GM06990 (cell line): Measurements from ENCODE around the gene RFX3.

ENCODE experiments used
- DNase-seq: peaks from one replicate; pipeline ENCODE4 v3.0.0-alpha.2; 2011; ENCODE audit not compliant: insufficient read length; ENCODE audit errors: extremely low read depth
- H3K27me3 ChIP-seq: replicated peaks from 2 replicates; pipeline ENCODE4 v1.6.0; 2011; ENCODE audit warnings: low read length; ENCODE audit not compliant: control insufficient read depth, insufficient read depth
- H3K36me3 ChIP-seq: 2 replicates; pipeline ENCODE4 v1.5.1; 2011; ENCODE audit warnings: low read length; ENCODE audit not compliant: control insufficient read depth, insufficient read depth
- H3K4me3 ChIP-seq: replicated peaks from 2 replicates; pipeline ENCODE4 v1.5.1; 2011; ENCODE audit warnings: low read depth, mild to moderate bottlenecking, control low read depth, low read length
- TF ChIP-seq, protein P1 (sequence below): IDR thresholded peaks from 2 replicates; pipeline ENCODE4 v1.5.1; 2011; ENCODE audit warnings: low read length, control low read depth, mild to moderate bottlenecking, inconsistent platforms; ENCODE audit not compliant: insufficient read depth, poor library complexity, severe bottlenecking

The RFX3 gene

DNA sequence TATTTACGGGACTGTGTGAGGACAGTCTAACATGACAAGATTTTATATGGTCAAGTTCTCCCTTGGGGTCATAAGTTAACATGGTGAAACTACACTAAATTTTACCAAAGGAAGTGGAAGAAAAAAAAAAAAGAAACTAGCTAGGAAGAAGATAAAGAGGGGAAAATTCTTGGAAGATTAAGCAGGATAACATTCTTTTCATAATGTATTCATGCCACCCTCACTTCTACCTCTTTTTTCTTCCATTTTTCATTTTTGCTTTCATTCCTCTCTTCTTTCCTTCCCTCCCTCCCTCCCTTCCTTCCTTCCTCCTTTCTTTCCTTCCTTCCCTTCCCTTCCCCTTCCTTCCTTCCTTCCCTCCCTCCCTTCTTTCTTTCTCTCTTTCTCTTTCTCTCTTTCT lies 254.6 kb downstream of the RFX3 start:
- Histone ChIP-seq H3K4me3 (no peak overlapping the region), H3K36me3 (no peaks in the 10 kb centered on the region; the same call in 1 of the 2 replicates), H3K27me3 (no peaks in the 10 kb centered on the region)
- DNase-seq: no peak
- TF ChIP-seq, protein P1, sequence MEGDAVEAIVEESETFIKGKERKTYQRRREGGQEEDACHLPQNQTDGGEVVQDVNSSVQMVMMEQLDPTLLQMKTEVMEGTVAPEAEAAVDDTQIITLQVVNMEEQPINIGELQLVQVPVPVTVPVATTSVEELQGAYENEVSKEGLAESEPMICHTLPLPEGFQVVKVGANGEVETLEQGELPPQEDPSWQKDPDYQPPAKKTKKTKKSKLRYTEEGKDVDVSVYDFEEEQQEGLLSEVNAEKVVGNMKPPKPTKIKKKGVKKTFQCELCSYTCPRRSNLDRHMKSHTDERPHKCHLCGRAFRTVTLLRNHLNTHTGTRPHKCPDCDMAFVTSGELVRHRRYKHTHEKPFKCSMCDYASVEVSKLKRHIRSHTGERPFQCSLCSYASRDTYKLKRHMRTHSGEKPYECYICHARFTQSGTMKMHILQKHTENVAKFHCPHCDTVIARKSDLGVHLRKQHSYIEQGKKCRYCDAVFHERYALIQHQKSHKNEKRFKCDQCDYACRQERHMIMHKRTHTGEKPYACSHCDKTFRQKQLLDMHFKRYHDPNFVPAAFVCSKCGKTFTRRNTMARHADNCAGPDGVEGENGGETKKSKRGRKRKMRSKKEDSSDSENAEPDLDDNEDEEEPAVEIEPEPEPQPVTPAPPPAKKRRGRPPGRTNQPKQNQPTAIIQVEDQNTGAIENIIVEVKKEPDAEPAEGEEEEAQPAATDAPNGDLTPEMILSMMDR: no peak

DNA sequence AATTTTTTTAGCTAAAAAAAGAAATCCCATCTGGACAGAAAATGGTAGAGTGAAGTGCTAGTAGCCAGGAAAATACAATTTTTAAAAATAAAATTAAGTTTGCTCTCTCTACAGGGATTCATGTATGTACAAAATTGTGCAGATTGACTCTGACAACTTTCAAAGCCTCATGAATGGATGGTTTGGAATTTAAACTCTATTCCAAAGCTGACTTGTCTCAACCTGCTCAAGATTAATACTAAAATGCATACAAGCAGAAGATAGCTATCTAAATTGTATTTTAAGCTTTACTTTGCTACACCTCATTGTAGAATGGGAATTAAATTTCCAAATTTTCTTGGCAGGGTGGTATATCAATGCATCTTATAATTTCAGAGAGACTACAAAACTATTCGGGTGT lies 257.6 kb downstream of the RFX3 start:
- Histone ChIP-seq H3K4me3 (no peak overlapping the region), H3K36me3 (no peaks in the 10 kb centered on the region; the same call in 1 of the 2 replicates), H3K27me3 (no peaks in the 10 kb centered on the region)
- TF ChIP-seq, protein P1: no peak
- no peak for DNase-seq

DNA sequence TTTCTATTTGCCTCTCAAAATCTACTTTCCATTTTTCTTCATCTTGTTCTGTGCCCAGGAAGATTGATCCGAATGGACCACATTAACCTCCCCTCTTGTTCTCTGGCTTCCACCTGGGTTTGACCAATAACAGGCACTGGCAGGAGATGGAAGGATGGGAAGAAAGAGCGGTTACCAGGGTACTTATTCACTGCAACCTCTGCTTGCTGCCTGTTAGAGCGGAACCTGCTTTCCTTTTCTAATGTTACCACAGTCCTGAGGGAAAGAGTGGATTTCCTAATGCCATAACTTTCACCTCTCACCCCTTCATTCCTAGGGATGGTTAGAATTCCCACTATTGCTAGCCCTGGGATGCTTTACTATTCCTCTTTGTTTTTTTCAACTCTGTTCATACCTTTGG lies 262.1 kb downstream of the RFX3 start:
- DNase-seq: no peak
- TF ChIP-seq, protein P1: no peak
- H3K36me3 ChIP-seq: peaks cover 2% of the 10 kb centered on the region
- H3K27me3 ChIP-seq: no peaks in the 10 kb centered on the region
- no peak overlapping the region for H3K4me3 ChIP-seq

DNA sequence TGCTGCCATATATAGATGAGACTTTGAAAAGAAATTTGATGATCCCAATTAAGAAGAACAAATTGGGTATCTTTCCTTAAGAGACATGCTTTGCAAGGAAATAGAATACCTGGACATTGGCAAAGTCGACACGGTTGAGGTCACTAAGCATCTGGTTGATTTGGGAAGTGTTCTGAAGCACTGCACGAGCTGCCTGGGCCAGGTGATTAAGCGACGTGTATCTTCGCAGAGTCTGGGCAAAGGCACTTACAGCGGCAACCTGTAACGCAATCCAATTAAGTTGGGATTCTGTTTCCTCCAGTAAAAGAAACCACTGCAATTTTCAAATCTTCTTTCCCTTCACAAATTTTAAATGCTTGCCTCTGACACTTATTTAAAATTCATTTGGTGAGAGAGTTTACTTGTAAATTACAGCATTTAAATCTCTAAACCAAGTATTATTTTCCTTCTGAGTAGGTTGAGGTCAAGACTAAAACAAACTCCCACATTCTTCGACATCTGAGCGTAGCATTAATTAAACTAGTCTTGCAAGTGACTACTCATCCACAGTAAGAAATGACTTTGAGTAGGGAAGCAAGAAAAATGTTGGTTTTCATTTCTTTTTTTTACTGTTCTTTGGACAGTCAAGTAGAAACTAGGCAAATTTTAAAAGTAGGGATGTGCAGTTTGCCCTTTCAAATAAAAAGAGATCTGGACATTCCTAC lies 262.8 kb downstream of the RFX3 start:
- H3K36me3 ChIP-seq: peaks cover 2% of the 10 kb centered on the region
- TF ChIP-seq, protein P1: no peak
- no peak overlapping the region for H3K4me3 ChIP-seq
- H3K27me3 ChIP-seq: no peaks in the 10 kb centered on the region
- no peak for DNase-seq

DNA sequence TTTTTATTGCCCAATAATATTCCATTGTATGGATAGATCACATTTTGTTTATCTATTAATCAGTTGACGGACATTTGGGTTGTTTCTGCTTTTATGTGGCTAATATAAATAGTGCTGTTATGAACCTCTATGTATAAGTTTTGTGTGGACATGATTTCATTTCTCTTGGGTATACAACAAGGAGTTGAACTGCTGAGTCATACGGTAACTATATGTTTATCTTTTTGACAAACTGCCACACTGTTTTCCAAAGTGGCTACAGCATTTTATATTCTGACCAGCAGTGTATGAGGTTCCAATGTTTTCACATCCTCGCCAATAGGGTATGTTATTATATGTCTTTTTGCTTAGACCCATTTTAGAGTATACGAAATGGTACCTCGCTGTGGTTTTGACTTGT lies 264.3 kb downstream of the RFX3 start:
- TF ChIP-seq, protein P1: no peak
- Histone ChIP-seq H3K27me3 (no peaks in the 10 kb centered on the region), H3K36me3 (peaks cover 5% of the 10 kb centered on the region), H3K4me3 (no peak overlapping the region)
- no peak for DNase-seq
